Panc1 (cell line): Measurements from ENCODE around the gene KCNK6.

Source experiments
- CTCF ChIP-seq: fragments of 450-650 bp; IDR thresholded peaks from 2 replicates; pipeline ENCODE4 v1.5.1; 2017; ENCODE audit warnings: mild to moderate bottlenecking
- POLR2AphosphoS5 ChIP-seq: IDR thresholded peaks from 2 replicates; pipeline ENCODE4 v1.6.1; 2012; ENCODE audit warnings: mild to moderate bottlenecking, low read depth, low read length, moderate library complexity
- REST ChIP-seq, 2 experiments: IDR thresholded peaks; 2 replicates each; pipeline ENCODE4 v1.6.1; 2011 to 2012; ENCODE audit warnings: low read depth in 2 of 2, control low read depth in 1 of 2, low read length in 1 of 2, mild to moderate bottlenecking in 1 of 2, moderate library complexity in 1 of 2; ENCODE audit not compliant: insufficient read depth in 1 of 2
- SIN3A ChIP-seq: IDR thresholded peaks from 2 replicates; pipeline ENCODE4 v1.6.1; 2012; ENCODE audit warnings: low read depth, mild to moderate bottlenecking, low read length, moderate library complexity, borderline replicate concordance; ENCODE audit not compliant: insufficient read depth
- TCF7L2 ChIP-seq: IDR thresholded peaks from 2 replicates; pipeline ENCODE4 v1.6.1; 2011; ENCODE audit warnings: mild to moderate bottlenecking, low read depth, low read length, inconsistent platforms

GRCh38 chr19:38308006-38308766 lies 11.5 kb upstream of the KCNK6 start:
- TF ChIP-seq POLR2AphosphoS5 (peak; percentile 33; the same call in 1 of the 2 replicates), CTCF (no peak), TCF7L2 (no peak), SIN3A (no peak), REST (IDR thresholded peaks at IDR 0.05; ENCODE audit: insufficient read depth in 1 of 2, low read depth in 2 of 2, low read length in 1 of 2) (no peak)
